Fibroblast of the aortic adventitia (primary cell): ENCODE data around the gene SF3A2. TPM values are rescaled to one million over a fixed set of nuclear protein-coding genes. Genes with fewer than 3 reads are reported as not detected.

Experiments
- DNase-seq: peaks from one replicate; pipeline ENCODE4 v3.0.0-alpha.2; 2010; ENCODE audit warnings: low read depth
- H3K4me3 ChIP-seq: 2 replicates; pipeline ENCODE4 v1.5.1; 2011; ENCODE audit warnings: low read depth, mild to moderate bottlenecking, control low read depth, low read length, moderate library complexity
- total RNA-seq: library from RNA; depleted of rRNA; stranded (reverse); fragments of >200 nt; gene quantifications from 2 replicates; pipeline ENCODE4 v1.2.3, GENCODE V29; 2012; ENCODE audit warnings: low replicate concordance
- TF ChIP-seq, protein P1 (sequence below): IDR thresholded peaks from 2 replicates; pipeline ENCODE4 v1.5.1; 2011; ENCODE audit warnings: mild to moderate bottlenecking, low read length, control low read depth, inconsistent platforms; ENCODE audit not compliant: insufficient read depth

The SF3A2 gene
- total RNA-seq, 1 donor = 29.6 TPM

DNA sequence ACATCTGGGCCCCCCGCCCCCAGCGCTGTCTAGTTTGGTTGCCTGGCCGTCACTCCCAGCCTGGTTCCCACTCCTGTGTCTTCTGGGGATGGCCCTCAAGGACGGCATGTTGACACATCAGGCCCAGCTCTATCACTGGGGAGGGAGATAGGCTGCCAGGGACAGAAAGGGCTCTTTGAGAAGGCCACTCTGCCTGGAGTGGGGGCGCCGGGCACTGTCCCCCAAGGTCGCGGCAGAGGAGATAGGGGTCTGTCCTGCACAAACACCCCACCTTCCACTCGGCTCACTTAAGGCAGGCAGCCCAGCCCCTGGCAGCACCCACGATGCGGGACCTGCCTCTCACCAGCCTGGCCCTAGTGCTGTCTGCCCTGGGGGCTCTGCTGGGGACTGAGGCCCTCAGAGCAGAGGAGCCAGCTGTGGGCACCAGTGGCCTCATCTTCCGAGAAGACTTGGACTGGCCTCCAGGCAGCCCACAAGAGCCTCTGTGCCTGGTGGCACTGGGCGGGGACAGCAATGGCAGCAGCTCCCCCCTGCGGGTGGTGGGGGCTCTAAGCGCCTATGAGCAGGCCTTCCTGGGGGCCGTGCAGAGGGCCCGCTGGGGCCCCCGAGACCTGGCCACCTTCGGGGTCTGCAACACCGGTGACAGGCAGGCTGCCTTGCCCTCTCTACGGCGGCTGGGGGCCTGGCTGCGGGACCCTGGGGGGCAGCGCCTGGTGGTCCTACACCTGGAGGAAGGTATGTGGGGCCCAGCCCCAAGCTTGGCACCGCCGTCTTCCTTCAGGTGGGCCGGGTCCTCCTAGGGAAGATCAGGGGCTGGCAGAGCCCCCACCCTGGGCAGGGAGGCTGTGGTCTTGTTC lies 12.6 kb downstream of the SF3A2 start, which contains the start of gene AMH:
TSS of gene AMH (plus strand) at position 314 of the 857 bp plus-strand sequence. CDS start at position 324, 10 bp downstream.
- TF ChIP-seq, protein P1, sequence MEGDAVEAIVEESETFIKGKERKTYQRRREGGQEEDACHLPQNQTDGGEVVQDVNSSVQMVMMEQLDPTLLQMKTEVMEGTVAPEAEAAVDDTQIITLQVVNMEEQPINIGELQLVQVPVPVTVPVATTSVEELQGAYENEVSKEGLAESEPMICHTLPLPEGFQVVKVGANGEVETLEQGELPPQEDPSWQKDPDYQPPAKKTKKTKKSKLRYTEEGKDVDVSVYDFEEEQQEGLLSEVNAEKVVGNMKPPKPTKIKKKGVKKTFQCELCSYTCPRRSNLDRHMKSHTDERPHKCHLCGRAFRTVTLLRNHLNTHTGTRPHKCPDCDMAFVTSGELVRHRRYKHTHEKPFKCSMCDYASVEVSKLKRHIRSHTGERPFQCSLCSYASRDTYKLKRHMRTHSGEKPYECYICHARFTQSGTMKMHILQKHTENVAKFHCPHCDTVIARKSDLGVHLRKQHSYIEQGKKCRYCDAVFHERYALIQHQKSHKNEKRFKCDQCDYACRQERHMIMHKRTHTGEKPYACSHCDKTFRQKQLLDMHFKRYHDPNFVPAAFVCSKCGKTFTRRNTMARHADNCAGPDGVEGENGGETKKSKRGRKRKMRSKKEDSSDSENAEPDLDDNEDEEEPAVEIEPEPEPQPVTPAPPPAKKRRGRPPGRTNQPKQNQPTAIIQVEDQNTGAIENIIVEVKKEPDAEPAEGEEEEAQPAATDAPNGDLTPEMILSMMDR = no peak
- no peak within 1 kb of the TSS for H3K4me3 ChIP-seq
- DNase-seq = no peak

DNA sequence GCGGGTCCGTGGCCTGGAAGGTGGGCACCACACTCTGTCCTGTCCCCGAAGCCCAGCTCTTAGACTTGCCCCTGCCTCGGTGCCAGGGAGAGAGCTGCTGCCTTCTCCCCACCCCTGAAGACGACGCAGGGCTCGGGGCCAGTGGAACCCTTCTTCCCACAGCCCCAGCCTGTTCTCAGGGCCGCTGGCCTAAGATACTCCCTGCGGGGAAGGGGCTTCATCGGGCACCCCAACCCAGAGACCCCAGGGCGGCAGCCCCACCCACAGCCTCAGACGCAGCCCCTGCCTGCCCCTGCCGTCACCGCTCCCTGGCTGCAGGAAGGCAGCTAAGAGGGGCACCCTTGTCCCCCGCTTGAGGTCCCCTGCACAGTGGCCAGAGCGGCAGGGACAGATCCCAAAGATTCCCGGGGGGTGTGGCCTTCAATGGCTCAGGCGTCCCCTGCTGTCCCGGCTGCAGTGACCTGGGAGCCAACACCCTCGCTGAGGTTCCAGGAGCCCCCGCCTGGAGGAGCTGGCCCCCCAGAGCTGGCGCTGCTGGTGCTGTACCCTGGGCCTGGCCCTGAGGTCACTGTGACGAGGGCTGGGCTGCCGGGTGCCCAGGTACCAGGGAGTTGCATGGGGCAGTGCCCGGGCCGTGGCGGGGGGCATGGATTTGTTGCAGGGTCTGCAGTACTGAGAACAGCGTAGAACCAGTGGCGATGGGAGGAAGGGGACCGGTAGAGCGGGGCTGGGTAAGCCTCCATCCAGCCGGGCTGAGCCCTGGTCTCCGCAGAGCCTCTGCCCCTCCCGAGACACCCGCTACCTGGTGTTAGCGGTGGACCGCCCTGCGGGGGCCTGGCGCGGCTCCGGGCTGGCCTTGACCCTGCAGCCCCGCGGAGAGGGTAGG lies 13.5 kb downstream of the SF3A2 start:
- no peak overlapping the region for H3K4me3 ChIP-seq
- TF ChIP-seq, protein P1 = no peak
- DNase-seq = no peak

DNA sequence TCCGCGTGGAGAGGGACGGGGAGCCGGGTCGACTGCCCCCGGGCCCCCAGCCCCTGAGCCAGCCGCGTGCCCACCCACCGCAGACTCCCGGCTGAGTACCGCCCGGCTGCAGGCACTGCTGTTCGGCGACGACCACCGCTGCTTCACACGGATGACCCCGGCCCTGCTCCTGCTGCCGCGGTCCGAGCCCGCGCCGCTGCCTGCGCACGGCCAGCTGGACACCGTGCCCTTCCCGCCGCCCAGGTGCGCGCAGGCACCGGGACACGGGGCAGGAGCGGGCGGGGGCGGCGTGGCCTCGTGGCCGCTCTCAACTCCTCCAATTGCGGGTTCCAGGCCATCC lies 14.1 kb downstream of the SF3A2 start:
- no peak overlapping the region for H3K4me3 ChIP-seq
- TF ChIP-seq, protein P1 = no peak
- no peak for DNase-seq

DNA sequence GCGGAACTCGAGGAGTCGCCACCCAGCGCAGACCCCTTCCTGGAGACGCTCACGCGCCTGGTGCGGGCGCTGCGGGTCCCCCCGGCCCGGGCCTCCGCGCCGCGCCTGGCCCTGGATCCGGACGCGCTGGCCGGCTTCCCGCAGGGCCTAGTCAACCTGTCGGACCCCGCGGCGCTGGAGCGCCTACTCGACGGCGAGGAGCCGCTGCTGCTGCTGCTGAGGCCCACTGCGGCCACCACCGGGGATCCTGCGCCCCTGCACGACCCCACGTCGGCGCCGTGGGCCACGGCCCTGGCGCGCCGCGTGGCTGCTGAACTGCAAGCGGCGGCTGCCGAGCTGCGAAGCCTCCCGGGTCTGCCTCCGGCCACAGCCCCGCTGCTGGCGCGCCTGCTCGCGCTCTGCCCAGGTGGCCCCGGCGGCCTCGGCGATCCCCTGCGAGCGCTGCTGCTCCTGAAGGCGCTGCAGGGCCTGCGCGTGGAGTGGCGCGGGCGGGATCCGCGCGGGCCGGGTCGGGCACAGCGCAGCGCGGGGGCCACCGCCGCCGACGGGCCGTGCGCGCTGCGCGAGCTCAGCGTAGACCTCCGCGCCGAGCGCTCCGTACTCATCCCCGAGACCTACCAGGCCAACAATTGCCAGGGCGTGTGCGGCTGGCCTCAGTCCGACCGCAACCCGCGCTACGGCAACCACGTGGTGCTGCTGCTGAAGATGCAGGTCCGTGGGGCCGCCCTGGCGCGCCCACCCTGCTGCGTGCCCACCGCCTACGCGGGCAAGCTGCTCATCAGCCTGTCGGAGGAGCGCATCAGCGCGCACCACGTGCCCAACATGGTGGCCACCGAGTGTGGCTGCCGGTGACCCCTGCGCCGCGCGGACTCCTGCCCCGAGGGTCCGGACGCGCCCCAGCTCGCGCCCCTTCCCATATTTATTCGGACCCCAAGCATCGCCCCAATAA lies 14.8 kb downstream of the SF3A2 start:
- TF ChIP-seq, protein P1 = no peak
- no peak overlapping the region for H3K4me3 ChIP-seq
- DNase-seq = no peak

DNA sequence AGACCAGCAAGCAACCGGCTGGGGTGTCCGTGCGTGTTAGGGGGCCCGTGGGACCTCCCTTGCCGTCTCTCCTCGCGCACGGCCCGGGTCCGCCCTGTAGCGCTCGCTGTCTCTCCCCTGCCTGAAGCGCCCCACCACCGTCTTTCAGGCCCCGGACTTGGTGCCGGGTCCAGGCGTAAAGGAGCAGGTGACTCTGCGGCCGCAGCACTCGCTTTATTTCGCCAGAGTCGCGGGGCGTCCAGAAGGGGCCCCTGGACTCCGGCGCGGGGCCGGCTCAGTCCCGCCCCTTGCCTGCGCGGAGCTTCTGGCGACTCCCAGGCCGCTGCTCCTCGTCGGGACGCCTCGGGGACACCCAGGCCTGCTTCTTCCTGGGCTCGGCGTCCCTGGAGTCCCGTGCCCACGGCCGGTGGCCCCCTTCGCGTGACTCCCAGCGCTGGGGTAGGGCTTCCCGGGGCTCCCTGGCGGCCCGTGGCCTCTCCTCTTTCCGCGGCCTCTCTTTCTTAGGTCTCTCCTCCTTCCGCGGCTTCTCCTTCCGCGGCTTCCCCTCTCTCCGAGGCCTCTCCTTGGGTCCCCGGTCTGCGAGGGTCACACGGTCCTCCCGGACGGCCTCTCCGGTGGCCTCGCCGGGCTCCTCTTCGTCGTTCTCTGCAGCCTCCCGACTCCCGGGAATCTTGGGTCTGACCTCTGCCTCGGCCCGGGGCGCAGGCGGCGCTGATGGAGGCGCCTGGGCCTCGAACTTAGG lies 15.6 kb downstream of the SF3A2 start:
- H3K4me3 ChIP-seq = no peak overlapping the region
- DNase-seq = no peak
- TF ChIP-seq, protein P1 = no peak
